GM19035 (cell line): ENCODE data around the gene BICC1.

Source experiments
- ATAC-seq: cut with Tn5 transposase; IDR thresholded peaks from one replicate; pipeline ENCODE4 v1.9.1; 2021; ENCODE audit not compliant: unreplicated experiment

BICC1 gene

GRCh38 chr10:58560068-58560467, 47.4 kb downstream of the BICC1 start:
- ATAC-seq = no peak

- ATAC-seq = no peak
Observed at GRCh38 chr10:58565271-58565670, 52.6 kb downstream of the BICC1 start.

GRCh38 chr10:58567652-58568051, 55.0 kb downstream of the BICC1 start:
- no peak for ATAC-seq

GRCh38 chr10:58568428-58568935, 55.8 kb downstream of the BICC1 start:
- no peak for ATAC-seq

GRCh38 chr10:58570307-58570723, 57.6 kb downstream of the BICC1 start:
- no peak for ATAC-seq

- ATAC-seq = no peak
Observed at GRCh38 chr10:58570979-58571378, 58.3 kb downstream of the BICC1 start.

GRCh38 chr10:58573144-58573543, 60.5 kb downstream of the BICC1 start:
- ATAC-seq = no peak

- no peak for ATAC-seq
Observed at GRCh38 chr10:58574058-58574457, 61.4 kb downstream of the BICC1 start.

GRCh38 chr10:58575491-58575890, 62.8 kb downstream of the BICC1 start:
- ATAC-seq = no peak

GRCh38 chr10:58576751-58577436, 64.2 kb downstream of the BICC1 start:
- ATAC-seq = no peak

GRCh38 chr10:58577437-58577777, 64.7 kb downstream of the BICC1 start:
- no peak for ATAC-seq

- ATAC-seq = no peak
Observed at GRCh38 chr10:58578366-58578765, 65.7 kb downstream of the BICC1 start.

GRCh38 chr10:58579011-58579655, 66.5 kb downstream of the BICC1 start:
- ATAC-seq = no peak

GRCh38 chr10:58582045-58582444, 69.4 kb downstream of the BICC1 start:
- ATAC-seq = no peak

GRCh38 chr10:58585435-58585834, 72.8 kb downstream of the BICC1 start:
- ATAC-seq = no peak

- no peak for ATAC-seq
Observed at GRCh38 chr10:58586282-58587245, 73.9 kb downstream of the BICC1 start.

- no peak for ATAC-seq
Observed at GRCh38 chr10:58587676-58588075, 75.0 kb downstream of the BICC1 start.

GRCh38 chr10:58588673-58589265, 76.1 kb downstream of the BICC1 start:
- ATAC-seq = no peak

GRCh38 chr10:58590152-58590840, 77.6 kb downstream of the BICC1 start:
- ATAC-seq = no peak

- no peak for ATAC-seq
Observed at GRCh38 chr10:58590924-58591323, 78.3 kb downstream of the BICC1 start.

- no peak for ATAC-seq
Observed at GRCh38 chr10:58593008-58593407, 80.3 kb downstream of the BICC1 start.
